Glomerular endothelial cell (primary cell): ENCODE results near the gene PGF. TPM values are rescaled to one million over a fixed set of nuclear protein-coding genes. Genes with fewer than 3 reads are reported as not detected.
"Not testable (repeated sequence)": the region's sequence is repeated elsewhere in the genome, so short reads cannot be mapped to it uniquely, and the experiment has no call there.

Experiments used
- DNase-seq: peaks from one replicate; pipeline ENCODE4 v3.0.0-alpha.2; 2011; ENCODE audit warnings: low read depth, low spot score; ENCODE audit errors: extremely low read depth
- total RNA-seq: library from RNA; depleted of rRNA; stranded (reverse); fragments of >200 nt; gene quantifications from 2 replicates; pipeline ENCODE4 v1.2.3, GENCODE V29; 2015

The PGF gene
- total RNA-seq: 373 and 529 TPM in 2 replicates

DNA sequence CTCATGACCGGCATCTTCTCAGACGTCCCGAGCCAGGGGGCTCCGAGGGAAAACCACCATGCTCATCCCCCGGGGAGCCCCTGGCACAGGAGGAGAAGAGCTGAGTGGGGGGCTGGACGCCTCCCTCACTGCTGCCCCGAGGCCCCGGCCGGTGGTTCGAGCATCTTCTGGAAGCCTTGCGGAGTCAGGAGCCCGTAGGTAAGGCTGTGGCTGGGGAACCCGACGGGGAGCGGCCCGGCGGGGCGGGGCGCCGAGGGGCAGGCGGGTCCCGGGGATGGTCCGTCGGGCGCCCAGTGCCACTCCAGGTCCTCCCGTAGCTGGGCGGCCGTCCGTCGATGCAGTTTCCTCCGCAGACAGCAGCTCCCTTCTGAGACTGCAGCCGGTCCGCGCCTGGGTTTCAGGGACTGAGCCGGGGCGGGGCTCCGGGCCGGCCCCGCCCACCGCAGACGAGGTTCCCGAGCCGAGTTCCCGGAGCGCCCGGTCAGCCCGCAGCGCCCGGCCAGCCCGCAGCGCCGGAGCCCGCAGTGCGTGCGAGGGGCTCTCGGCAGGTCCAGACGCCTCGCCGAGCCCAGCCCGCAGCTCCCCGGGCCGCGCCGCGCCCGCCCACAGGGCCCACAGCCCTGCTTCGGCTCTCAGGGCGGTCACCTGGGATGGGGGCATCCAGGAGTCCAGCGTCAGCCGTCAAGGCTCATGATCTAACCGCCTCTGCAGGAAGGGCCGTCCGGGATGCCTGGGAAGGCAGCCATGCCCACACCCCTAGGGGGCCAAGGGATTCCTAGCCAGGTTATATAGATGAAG lies at the start of gene PGF:
Gene PGF, minus strand, starts transcription at position 369 of the 798 bp plus-strand sequence. Its CDS starts 355 bp downstream, at position 14.
- DNase-seq: no peak

DNA sequence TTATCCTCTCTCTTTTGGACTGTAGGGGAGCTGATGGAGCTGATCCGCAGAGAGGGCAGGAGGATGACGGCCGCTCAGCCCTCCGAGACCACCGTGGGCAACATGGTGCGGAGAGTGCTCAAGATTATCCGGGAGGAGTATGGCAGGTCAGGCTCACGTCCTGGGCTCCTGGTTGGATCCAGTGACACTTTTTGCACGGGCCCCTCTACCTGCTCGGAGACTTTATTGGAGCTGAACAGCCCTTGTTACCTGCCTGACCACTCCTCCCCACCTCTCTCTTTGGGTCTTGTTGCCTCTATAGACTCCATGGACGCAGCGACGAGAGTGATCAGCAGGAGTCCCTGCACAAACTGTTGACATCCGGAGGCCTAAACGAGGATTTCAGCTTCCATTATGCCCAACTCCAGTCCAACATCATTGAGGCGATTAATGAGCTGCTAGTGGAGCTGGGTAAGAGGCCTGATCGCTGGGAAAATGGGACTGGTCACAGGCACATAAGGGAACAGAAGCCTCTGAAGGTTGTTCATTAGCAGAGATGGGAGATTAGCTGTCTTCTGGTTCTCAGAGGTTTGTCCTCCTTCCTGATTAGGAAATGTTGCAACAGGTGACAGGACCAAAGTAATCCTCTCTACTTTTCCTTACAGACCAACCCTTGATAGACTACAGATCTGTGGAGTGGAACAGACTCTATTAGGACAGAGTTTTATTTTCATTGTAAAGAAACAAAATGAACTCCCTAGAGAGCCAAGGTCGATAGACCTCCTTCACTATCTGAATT lies 48.0 kb upstream of the PGF start:
- DNase-seq: no peak

DNA sequence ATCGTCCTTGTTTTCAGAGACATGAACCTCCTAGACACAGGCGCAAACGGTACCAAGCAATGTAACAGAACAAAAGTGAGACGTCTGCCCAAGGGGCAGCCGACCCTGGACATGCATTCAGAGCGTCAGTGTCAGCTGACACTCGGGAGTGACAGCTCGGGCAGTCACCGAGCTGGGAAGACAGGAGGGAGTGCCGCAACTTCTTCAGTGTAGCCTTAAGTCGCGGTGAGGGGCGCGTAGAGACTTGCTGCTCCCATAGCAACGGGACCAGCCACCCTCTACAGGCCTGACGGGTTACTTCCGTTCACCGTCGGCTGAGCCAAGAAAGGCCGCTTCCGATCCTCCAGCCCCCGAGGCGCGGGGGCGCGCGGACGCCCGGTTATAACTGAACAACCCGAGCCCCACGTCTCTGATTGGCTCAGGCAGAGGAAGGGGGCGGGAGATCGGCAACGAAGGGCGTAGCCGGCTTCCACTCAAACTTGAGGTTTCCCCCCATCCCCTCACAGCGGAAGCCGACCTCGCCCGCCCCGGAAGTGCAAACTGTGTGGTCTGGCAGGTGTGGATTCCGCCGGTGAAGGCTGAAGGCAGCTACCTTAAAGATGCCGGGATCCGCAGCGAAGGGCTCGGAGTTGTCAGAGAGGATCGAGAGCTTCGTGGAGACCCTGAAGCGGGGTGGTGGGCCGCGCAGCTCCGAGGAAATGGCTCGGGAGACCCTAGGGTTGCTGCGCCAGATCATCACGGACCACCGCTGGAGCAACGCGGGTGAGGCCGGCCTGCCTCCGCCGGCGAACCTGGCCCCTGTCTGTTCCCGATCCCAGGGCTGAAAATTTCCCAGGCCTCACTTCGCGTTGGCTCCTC lies 47.2 kb upstream of the PGF start, which contains the start of gene EIF2B2:
Gene EIF2B2, plus strand, starts transcription at position 530 of the 858 bp plus-strand sequence. Its CDS starts 70 bp downstream, at position 600.
- no peak for DNase-seq

DNA sequence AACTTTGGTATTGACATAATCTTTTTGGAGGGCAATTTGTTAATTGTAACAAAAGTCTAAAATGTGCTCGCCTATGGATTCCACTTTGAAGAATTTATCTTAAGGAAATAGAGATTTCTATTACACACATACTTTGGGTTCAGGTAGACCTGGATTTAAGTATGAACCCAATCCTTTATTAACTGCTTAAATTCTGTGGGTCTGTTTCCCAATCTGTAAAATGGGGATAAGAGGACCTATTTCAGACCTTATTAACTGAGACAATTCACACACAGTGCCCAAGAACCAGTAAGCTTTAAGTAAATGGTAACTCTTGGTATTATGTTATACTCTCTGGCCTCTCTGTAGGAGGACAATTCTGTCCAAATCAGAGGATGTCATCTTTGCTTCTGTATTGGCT lies 46.5 kb upstream of the PGF start:
- DNase-seq: no peak

GRCh38 chr14:75001261-75001660 lies 45.9 kb upstream of the PGF start:
- DNase-seq: no peak

GRCh38 chr14:74995781-74996180 lies 40.4 kb upstream of the PGF start:
- not testable (repeated sequence) for DNase-seq

DNA sequence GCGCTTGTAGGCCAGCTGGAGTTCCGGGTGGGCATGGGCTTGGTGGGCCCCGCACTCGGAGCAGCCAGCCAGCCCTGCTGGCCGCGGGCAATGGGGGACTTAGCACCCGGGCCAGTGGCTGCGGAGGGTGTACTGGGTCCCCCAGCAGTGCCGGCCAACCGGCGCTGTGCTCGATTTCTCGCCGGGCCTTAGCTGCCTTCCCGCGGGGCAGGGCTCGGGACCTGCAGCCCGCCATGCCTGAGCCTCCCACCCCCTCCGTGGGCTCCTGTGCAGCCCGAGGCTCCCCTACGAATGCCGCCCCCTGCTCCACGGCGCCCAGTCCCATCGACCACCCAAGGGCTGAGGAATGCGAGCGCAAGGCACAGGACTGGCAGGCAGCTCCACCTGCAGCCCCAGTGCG lies 38.8 kb upstream of the PGF start:
- DNase-seq: not testable (repeated sequence)

GRCh38 chr14:74988993-74989392 lies 33.6 kb upstream of the PGF start:
- no peak for DNase-seq

GRCh38 chr14:74988131-74988530 lies 32.7 kb upstream of the PGF start:
- peak; percentile 97 for DNase-seq

DNA sequence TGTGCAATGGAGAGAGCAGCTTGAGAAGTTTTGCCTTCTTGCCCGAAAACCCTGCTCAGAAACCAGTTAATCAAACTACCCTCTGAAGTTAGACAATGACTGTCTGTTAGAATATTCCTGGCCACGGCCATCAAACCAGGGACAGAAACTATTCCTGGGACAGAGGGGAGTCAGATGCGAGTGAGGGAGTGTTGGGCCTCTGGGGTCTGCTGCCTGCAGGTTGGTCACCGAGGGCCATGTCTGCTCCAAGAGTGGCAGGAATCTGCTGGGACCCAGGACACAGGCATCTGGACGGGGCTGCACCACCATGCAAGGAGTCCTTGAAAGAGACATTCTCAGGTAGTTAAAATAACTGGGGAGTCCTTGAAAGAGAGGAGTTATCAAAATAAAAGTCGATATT lies 30.4 kb upstream of the PGF start:
- DNase-seq: no peak

DNA sequence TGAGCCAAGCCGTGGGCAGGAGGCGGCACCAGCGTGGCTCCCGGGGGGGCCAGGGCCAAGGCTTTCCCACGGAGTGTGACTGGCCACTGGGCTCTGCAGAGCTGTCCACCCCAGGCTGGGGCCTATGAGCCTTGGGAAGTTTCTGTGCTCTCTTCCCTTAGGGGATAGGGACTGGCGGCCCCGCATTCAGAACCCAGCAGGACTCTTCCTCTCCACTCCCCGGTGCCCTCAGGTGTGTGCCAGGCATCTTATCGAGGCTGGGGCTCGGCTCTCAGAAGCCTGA lies 29.6 kb upstream of the PGF start:
- no peak for DNase-seq

- no peak for DNase-seq
Measured at GRCh38 chr14:74984236-74985027, 29.0 kb upstream of the PGF start.

DNA sequence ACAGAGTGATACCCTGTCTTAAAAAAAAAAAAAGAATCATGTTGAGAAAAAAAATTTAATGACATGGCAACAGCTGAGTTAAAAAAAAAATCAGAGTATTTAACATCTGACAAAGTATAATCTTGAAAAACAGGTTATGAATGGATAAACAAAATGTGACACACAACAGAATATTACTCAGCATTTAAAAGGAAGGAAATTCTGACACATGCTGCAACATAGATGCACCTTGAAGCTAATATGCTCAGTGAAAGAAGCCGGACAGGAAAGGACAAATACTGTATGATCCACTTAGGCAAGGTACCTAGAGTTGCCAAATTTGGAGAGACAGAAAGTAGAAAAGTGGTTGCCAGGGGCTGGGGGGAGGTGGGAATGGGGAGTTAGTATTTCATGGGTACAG lies 27.9 kb upstream of the PGF start:
- DNase-seq: no peak

GRCh38 chr14:74982661-74983060 lies 27.3 kb upstream of the PGF start:
- DNase-seq: no peak

DNA sequence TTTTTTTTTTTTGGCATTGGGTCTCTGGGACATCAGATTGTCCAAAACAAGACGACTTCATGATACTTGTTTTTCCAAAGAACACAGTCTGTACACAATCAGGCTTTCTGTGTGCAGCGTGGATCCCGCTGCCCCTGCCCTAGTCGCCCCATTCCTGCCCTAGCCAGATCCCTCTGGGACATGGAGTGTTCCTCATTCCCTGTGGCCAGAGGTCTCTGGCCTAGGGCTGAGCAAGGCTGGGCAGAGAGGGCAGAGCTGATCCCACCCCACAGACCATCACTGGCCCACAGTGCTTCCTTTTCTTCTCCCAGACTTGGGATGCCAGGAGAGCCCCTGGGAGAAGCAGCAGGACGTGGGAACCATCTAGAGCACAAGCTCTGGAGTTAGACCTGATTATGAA lies 26.4 kb upstream of the PGF start:
- DNase-seq: no peak

- DNase-seq: no peak
Measured at GRCh38 chr14:74981462-74981782, 26.0 kb upstream of the PGF start.

- DNase-seq: no peak
Measured at GRCh38 chr14:74980731-74981461, 25.5 kb upstream of the PGF start.

DNA sequence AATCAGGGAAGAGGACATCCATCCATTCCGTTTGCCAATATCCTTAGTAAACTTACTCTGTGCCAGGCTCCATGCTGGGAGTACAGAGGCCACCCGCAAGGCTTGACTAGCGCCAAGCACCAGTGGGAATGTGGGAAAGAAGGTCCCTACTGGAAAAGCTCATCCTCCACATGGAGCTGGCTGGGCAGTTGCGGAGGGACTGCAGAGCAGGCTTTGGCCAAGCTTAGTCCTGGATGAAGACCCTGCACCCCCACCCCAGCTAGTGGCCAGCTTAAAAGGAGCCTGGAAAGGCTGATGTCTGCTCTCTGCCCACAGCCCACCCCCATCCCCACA lies 25.0 kb upstream of the PGF start:
- DNase-seq: no peak

DNA sequence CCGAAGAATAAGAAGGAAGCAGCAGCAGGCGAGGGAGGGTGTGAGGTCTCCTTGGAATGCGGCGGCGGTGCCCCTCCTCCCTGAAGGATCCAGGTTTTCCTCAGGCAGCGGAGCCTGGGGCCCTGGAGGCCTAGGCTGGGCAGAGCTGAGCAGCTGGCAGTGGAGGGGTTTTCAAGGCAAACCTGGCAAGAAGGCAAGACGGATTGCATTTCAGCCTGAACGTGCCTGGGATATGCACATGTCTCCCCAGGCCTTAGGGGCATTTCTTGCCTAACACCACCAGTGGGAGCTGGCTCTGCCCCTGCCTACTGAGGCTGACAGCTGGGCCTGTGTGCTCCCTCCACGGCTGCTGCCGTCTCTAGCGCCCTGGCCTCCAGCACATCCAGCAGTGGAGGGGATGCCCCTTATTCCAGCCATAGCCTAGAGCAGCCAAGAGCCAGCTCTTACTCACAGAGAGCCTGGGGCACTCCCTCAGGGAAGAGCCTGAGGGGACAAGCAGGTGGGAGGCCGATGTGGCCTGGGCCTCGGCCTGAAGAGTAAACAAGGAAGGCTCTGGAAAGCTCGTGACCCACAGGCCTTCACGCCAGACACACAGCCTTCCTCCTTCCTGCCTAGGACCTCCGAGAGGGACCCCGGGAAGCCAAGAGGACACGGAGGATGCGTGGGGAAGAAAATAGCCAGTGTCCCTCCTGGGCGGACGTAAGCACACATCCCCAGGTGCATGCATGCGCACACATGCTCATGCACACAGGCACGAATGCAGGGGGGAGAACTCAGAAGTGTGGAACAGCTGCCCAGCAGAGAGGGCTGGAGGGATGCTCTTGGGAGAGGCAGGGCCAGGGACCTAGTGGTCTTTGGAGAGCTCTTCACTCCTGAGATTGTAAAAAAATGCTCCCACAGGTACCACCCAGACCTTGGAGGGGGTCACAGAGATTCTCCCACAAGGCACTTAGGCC lies 24.3 kb upstream of the PGF start:
- DNase-seq: no peak
